Measurements from ENCODE around the gene LAMB4.

Gene LAMB4

GRCh38 chr7:108130261-108130660, at the start of gene LAMB4:
LAMB4 (minus strand) TSS chr7:108130361; CDS start chr7:108123164, 7,197 bp downstream.
- in situ Hi-C loops (cut with MboI; ENCODE audit: low sequenced_read_pairs, unreplicated experiment), result no loop called here
- no peak for DNase-seq (ENCODE audit: low spot score)
- TF ChIP-seq CTCF (IDR thresholded peaks at IDR 0.05; ENCODE audit: borderline replicate concordance, control extremely low read depth, extremely low read depth, insufficient read depth, missing control alignments), result no peak

GRCh38 chr7:108178398-108178797, 48.2 kb upstream of the LAMB4 start:
- no peak for TF ChIP-seq CTCF (IDR thresholded peaks at IDR 0.05; ENCODE audit: borderline replicate concordance, control extremely low read depth, extremely low read depth, insufficient read depth, missing control alignments)

GRCh38 chr7:108171164-108171563, 41.0 kb upstream of the LAMB4 start:
- in situ Hi-C loops (cut with MboI; ENCODE audit: low sequenced_read_pairs, unreplicated experiment), result no loop called here
- no peak for TF ChIP-seq CTCF (IDR thresholded peaks at IDR 0.05; ENCODE audit: borderline replicate concordance, control extremely low read depth, extremely low read depth, insufficient read depth, missing control alignments)

More at GRCh38 chr7:108178398-108178797, 48.2 kb upstream of the LAMB4 start:
- DNase-seq (ENCODE audit: low spot score), result no peak
- in situ Hi-C loops (cut with MboI; ENCODE audit: low sequenced_read_pairs, unreplicated experiment), result no loop called here

GRCh38 chr7:108170251-108170650, 40.1 kb upstream of the LAMB4 start:
- in situ Hi-C loops (cut with MboI; ENCODE audit: low sequenced_read_pairs, unreplicated experiment), result no loop called here
- no peak for TF ChIP-seq CTCF (IDR thresholded peaks at IDR 0.05; ENCODE audit: borderline replicate concordance, control extremely low read depth, extremely low read depth, insufficient read depth, missing control alignments)
- DNase-seq (ENCODE audit: low spot score), result no peak

More at GRCh38 chr7:108171164-108171563, 41.0 kb upstream of the LAMB4 start:
- no peak for DNase-seq (ENCODE audit: low spot score)

- DNase-seq (ENCODE audit: low spot score), result no peak
- in situ Hi-C loops (cut with MboI; ENCODE audit: low sequenced_read_pairs, unreplicated experiment), result no loop called here
- TF ChIP-seq CTCF (IDR thresholded peaks at IDR 0.05; ENCODE audit: borderline replicate concordance, control extremely low read depth, extremely low read depth, insufficient read depth, missing control alignments), result no peak
These were observed 37.3 kb upstream of the LAMB4 start for GRCh38 chr7:108167460-108167859.

GRCh38 chr7:108166687-108167086, 36.5 kb upstream of the LAMB4 start:
- DNase-seq (ENCODE audit: low spot score), result no peak
- no peak for TF ChIP-seq CTCF (IDR thresholded peaks at IDR 0.05; ENCODE audit: borderline replicate concordance, control extremely low read depth, extremely low read depth, insufficient read depth, missing control alignments)
- in situ Hi-C loops (cut with MboI; ENCODE audit: low sequenced_read_pairs, unreplicated experiment), result no loop called here

GRCh38 chr7:108165723-108166122, 35.6 kb upstream of the LAMB4 start:
- no peak for TF ChIP-seq CTCF (IDR thresholded peaks at IDR 0.05; ENCODE audit: borderline replicate concordance, control extremely low read depth, extremely low read depth, insufficient read depth, missing control alignments)
- no peak for DNase-seq (ENCODE audit: low spot score)
- in situ Hi-C loops (cut with MboI; ENCODE audit: low sequenced_read_pairs, unreplicated experiment), result no loop called here
